PC-3 (cell line): ENCODE measurements around the gene HOXD10.

Source experiments
- EZH2 ChIP-seq: fragments of 300-600 bp; sonication (generic); IDR thresholded peaks from one replicate; pipeline ENCODE4 v1.6.1; 2017; ENCODE audit warnings: antibody characterized with exemption, mild to moderate bottlenecking, low read length; ENCODE audit not compliant: unreplicated experiment
- EZH2phosphoT487 ChIP-seq: fragments of 300-600 bp; sonication (generic); IDR thresholded peaks from 2 replicates; pipeline ENCODE4 v1.6.1; 2018; ENCODE audit warnings: mild to moderate bottlenecking, antibody characterized with exemption, low read length, borderline replicate concordance
- TF ChIP-seq, protein P1 (sequence below): fragments of 300-600 bp; sonication (generic); conservative IDR thresholded peaks from 2 replicates; pipeline ENCODE4 v1.5.1; 2017; ENCODE audit warnings: antibody characterized with exemption, low read depth, mild to moderate bottlenecking, low read length

DNA sequence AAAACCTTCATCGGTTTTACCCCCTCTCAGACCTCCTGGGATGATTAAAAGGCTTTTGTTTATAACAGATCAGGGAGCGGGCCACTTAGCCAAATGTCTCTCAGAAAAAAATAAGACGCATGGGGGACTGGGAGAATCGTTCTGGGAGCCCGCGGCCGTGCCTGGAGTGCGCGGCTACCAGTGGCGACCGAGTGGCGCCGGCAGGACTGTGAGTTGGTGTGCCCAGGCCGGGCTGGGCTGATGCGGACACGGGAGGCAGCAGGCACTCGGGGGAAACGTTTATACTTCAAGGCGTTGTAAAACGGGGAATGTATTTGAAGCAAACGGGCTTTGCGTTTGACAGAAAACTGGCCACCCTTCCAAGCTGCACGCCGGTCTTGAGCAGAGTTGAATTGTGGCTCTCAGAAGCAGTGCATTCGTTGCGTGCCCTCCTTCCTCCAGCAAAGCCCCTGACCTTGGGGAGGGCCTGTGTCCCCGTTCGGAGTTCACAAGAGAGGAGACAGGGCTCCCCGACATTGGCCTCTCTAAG is 4.7 kb upstream of the HOXD10 start:
- no peak for TF ChIP-seq EZH2phosphoT487
- TF ChIP-seq, protein P1, sequence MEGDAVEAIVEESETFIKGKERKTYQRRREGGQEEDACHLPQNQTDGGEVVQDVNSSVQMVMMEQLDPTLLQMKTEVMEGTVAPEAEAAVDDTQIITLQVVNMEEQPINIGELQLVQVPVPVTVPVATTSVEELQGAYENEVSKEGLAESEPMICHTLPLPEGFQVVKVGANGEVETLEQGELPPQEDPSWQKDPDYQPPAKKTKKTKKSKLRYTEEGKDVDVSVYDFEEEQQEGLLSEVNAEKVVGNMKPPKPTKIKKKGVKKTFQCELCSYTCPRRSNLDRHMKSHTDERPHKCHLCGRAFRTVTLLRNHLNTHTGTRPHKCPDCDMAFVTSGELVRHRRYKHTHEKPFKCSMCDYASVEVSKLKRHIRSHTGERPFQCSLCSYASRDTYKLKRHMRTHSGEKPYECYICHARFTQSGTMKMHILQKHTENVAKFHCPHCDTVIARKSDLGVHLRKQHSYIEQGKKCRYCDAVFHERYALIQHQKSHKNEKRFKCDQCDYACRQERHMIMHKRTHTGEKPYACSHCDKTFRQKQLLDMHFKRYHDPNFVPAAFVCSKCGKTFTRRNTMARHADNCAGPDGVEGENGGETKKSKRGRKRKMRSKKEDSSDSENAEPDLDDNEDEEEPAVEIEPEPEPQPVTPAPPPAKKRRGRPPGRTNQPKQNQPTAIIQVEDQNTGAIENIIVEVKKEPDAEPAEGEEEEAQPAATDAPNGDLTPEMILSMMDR = no peak
- TF ChIP-seq EZH2 = no peak
